Kidney (tissue), 14 donors: ENCODE measurements around the gene KCNG2. TPM values are rescaled to one million over a fixed set of nuclear protein-coding genes. Genes with fewer than 3 reads are reported as not detected.

ENCODE experiments used
- DNase-seq, 5 donors: peaks; one replicate each; pipeline ENCODE4 v3.0.0-alpha.2; 2013 to 2020
- FAIRE-seq: peaks from 2 replicates; lab custom pipeline; 2012; peaks lifted over from hg19 to GRCh38; lab: Jason Lieb, UNC
- H3K27ac ChIP-seq, 2 donors: one replicate each; pipeline ENCODE4 v1.7.0; 2013; ENCODE audit warnings: low read depth in 2 of 2, low read length in 2 of 2, inconsistent platforms in 1 of 2
- H3K27me3 ChIP-seq: one replicate; pipeline ENCODE4 v1.7.1; 2013; ENCODE audit warnings: low read length, inconsistent platforms; ENCODE audit not compliant: control insufficient read depth, insufficient read depth
- H3K36me3 ChIP-seq, 3 donors: one replicate each; pipeline versions ENCODE4 v1.7.0 to v1.7.1; 2013; ENCODE audit warnings: low read length in 3 of 3, control low read depth in 1 of 3, inconsistent platforms in 1 of 3; ENCODE audit not compliant: insufficient read depth in 3 of 3, control insufficient read depth in 2 of 3
- H3K4me1 ChIP-seq, 3 donors: one replicate each; pipeline versions ENCODE4 v1.7.0 to v1.7.1; 2013; ENCODE audit warnings: low read length in 3 of 3, inconsistent platforms in 1 of 3, low read depth in 1 of 3; ENCODE audit not compliant: control insufficient read depth in 2 of 3, insufficient read depth in 2 of 3
- H3K4me3 ChIP-seq, 3 donors: one replicate each; pipeline versions ENCODE4 v1.7.0 to v1.8.1; 2013; ENCODE audit warnings: low read length in 3 of 3, control low read depth in 1 of 3, inconsistent platforms in 1 of 3
- H3K9ac ChIP-seq, 3 donors: one replicate each; pipeline versions ENCODE4 v1.7.0 to v1.7.1; 2013; ENCODE audit warnings: low read length in 3 of 3, control low read depth in 1 of 3, inconsistent platforms in 1 of 3
- H3K9me3 ChIP-seq, 3 donors: one replicate each; pipeline versions ENCODE4 v1.7.0 to v1.7.1; 2013; ENCODE audit warnings: low read length in 3 of 3, control low read depth in 1 of 3, inconsistent platforms in 1 of 3; ENCODE audit not compliant: control insufficient read depth in 2 of 3, insufficient read depth in 1 of 3
- CTCF ChIP-seq: IDR thresholded peaks from 3 replicates; pipeline ENCODE4 v1.5.1; 2012; ENCODE audit warnings: mild to moderate bottlenecking, moderate library complexity, borderline replicate concordance; ENCODE audit not compliant: insufficient read depth; ENCODE audit errors: extremely low read depth
- intact Hi-C: fragments of 100-400 bp; cut with DNase I; formaldehyde crosslinking; loops from one replicate; pipeline ENCODE4 v1.11.1; 2022
- polyA plus RNA-seq: library from polyadenylated mRNA; stranded (reverse); fragments of 350-450 nt; fragmentation: Illumina TruSeq; extraction: RNeasy Lipid Tissue Mini Kit (QIAGEN cat#74804); gene quantifications from one replicate; pipeline ENCODE4 v1.2.3, GENCODE V29; 2014; ENCODE audit warnings: low read depth, low replicate concordance; ENCODE audit not compliant: insufficient read depth
- total RNA-seq: library from RNA; stranded (reverse); fragmentation: NEBNext Ultra II Directional; extraction: Animal tissue kit (Norgen Biotek cat#: 25700); gene quantifications from one replicate; pipeline ENCODE4 v1.2.1, GENCODE V29; 2021
- donor health status: control.
- donor health status: control.
- donor health status: control.
- donor health status: control.
- donor health status: control.
- donor health status: DM: yes; HTN: yes; CAD: no.
- donor health status: Normal renal cell carcinoma (clear cell type).

The KCNG2 gene
- total and polyA plus RNA-seq, 2 donors from 2014 or later = 0.76 TPM; not detected in 1

DNA sequence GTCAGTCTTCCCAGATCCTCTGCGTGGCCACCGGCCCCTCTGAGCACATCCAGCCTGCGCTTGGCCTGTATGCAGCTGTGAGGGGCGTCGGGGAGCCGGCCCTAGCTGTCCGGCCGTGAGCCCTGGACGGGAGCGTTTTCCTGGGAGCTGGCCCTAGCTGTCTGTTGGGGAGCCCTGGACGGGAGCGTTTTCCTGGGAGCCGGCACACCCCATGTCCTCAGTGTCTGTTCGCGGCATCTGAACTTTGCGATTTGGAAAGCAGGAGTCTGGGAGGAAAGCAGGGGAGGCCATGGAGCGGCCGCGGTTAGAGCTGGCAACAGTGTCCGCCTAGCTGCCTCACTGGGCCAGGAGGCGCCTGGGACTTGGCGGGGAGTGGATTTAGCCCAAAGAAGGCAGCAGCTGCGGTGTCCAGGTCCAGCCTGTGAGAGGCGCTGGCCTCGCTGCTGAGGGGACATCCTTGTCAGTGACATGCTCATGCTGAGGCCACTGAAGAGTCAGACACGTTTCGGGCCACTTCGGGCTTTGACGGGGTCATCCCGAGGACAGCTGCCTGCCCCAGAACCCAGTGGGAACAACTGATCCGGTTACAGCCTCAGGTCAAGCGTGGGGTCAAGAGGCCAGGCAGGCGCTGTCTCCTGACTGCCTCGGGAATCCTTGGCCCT, 75.8 kb downstream of the KCNG2 start:
- FAIRE-seq (no peak), DNase-seq (peak in 1 of 5 donors; percentile 46)
- peaks cover 0 to 2% (median 0%) of the 10 kb centered on the region in 3 donors for H3K4me1 ChIP-seq
- intact Hi-C loops = no loop called here
- H3K9ac ChIP-seq = no peak overlapping the region
- H3K27ac ChIP-seq = no peak overlapping the region
- no peaks in the 10 kb centered on the region for H3K36me3 ChIP-seq
- no peak for TF ChIP-seq CTCF
- H3K4me3 ChIP-seq = no peak overlapping the region
- H3K27me3 ChIP-seq = no peaks in the 10 kb centered on the region
- no peaks in the 10 kb centered on the region for H3K9me3 ChIP-seq

DNA sequence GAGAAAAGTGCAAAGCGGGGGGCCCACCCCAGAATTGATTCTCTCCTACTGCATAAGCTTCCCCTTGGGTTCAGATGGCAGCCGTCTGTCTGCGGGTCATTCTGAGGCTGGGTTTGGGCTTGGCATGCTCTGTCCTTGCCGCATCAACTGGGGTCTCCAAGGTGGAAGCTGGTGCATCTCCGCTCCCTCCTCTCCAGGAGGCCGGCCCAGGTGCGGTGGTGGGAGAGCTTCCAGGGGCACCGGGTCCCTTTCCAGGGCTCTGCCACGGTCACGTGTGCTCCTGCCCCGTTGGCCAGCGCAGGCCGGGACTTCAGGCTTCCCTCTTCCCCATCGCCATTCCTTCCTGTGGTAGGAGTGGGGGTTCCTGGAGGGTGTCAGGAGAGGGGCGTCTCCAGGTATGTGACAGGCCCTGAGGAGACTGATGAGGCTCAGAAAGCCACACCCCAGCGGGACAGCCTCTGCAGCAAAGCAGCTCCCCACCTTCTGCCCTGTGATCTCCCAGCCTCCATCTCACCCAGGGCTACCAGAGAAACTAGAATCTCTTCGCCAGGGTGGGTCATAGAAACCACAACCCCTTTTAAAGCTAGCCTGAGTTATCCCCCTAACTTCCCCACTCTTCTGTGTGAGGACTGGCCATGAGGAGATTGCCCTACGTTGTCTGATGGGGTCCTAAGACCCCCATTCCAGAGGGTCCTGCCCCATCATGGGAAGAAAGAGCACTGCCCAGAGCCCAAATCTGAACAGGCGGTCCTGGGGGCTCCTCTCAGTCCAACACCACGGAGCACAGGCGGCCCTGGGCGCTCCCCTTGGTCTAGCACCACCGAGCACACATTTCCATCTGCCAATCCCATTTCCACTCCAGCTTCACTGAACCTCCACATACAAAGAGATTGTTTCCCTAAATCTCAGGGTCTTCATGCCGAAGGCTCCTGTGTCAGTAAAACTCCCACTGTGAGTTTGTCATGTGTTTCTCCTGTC, 77.1 kb downstream of the KCNG2 start:
- Histone ChIP-seq H3K27ac (no peak overlapping the region), H3K9me3 (no peaks in the 10 kb centered on the region), H3K9ac (no peak overlapping the region), H3K4me1 (peaks cover 0 to 2% (median 0%) of the 10 kb centered on the region in 3 donors), H3K27me3 (no peaks in the 10 kb centered on the region), H3K36me3 (no peaks in the 10 kb centered on the region), H3K4me3 (no peak overlapping the region)
- FAIRE-seq = no peak
- DNase-seq = peak in 1 of 5 donors; percentile 24
- intact Hi-C loops = no loop called here
- TF ChIP-seq CTCF = no peak

DNA sequence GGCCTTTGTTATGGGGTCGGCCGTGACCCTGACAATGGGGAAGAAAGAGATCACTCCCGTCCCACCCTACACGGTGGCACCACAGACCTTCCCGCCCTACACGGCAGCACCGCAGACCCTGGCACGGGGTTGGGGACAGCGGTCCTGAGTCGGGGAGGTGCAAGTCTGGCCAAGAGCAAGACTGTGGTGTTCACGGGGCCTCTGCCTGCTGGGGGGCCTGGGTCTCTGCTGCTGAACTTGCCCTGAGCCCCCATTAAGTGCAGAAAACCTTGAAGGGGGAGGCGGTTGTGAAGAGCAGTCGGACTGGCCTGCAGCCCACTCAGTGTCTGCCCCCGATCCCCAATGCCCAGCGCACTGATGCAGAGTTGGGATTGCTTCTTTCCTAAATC, 77.8 kb downstream of the KCNG2 start:
- intact Hi-C loops = no loop called here
- no peak overlapping the region for H3K4me3 ChIP-seq
- no peaks in the 10 kb centered on the region for H3K9me3 ChIP-seq
- no peak overlapping the region for H3K9ac ChIP-seq
- DNase-seq (no peak), FAIRE-seq (no peak)
- TF ChIP-seq CTCF = no peak
- no peak overlapping the region for H3K27ac ChIP-seq
- H3K27me3 ChIP-seq = no peaks in the 10 kb centered on the region
- no peaks in the 10 kb centered on the region for H3K36me3 ChIP-seq
- peaks cover 0 to 2% (median 0%) of the 10 kb centered on the region in 3 donors for H3K4me1 ChIP-seq
